ENCODE data around the gene MEGF10.

The MEGF10 gene

GRCh38 chr5:127398508-127398907 lies 107.9 kb downstream of the MEGF10 start:
- TF ChIP-seq CTCF (IDR thresholded peaks at IDR 0.05; ENCODE audit: borderline replicate concordance, insufficient read depth, low read depth, low read length): no peak
- H3K4me3 ChIP-seq (ENCODE audit: low read depth, low read length): no peak overlapping the region

GRCh38 chr5:127399068-127399467 lies 108.5 kb downstream of the MEGF10 start:
- no peak overlapping the region for H3K4me3 ChIP-seq (ENCODE audit: low read depth, low read length)
- TF ChIP-seq CTCF (IDR thresholded peaks at IDR 0.05; ENCODE audit: borderline replicate concordance, insufficient read depth, low read depth, low read length): no peak

GRCh38 chr5:127400539-127400938 lies 109.9 kb downstream of the MEGF10 start:
- no peak overlapping the region for H3K4me3 ChIP-seq (ENCODE audit: low read depth, low read length)
- no peak for TF ChIP-seq CTCF (IDR thresholded peaks at IDR 0.05; ENCODE audit: borderline replicate concordance, insufficient read depth, low read depth, low read length)

GRCh38 chr5:127400946-127401670 lies 110.5 kb downstream of the MEGF10 start:
- no peak for TF ChIP-seq CTCF (IDR thresholded peaks at IDR 0.05; ENCODE audit: borderline replicate concordance, insufficient read depth, low read depth, low read length)

GRCh38 chr5:127402361-127402760 lies 111.8 kb downstream of the MEGF10 start:
- TF ChIP-seq CTCF (IDR thresholded peaks at IDR 0.05; ENCODE audit: borderline replicate concordance, insufficient read depth, low read depth, low read length): no peak
- no peak overlapping the region for H3K4me3 ChIP-seq (ENCODE audit: low read depth, low read length)

More at GRCh38 chr5:127400946-127401670, 110.5 kb downstream of the MEGF10 start:
- no peak overlapping the region for H3K4me3 ChIP-seq (ENCODE audit: low read depth, low read length)

GRCh38 chr5:127404190-127404589 lies 113.6 kb downstream of the MEGF10 start:
- no peak overlapping the region for H3K4me3 ChIP-seq (ENCODE audit: low read depth, low read length)
- no peak for TF ChIP-seq CTCF (IDR thresholded peaks at IDR 0.05; ENCODE audit: borderline replicate concordance, insufficient read depth, low read depth, low read length)

Measured in GM12875 (cell line).